Esophagus mucosa (tissue), 1 donor: ENCODE data around the gene LAP3. TPM values are rescaled to one million over a fixed set of nuclear protein-coding genes. Genes with fewer than 3 reads are reported as not detected.

Experiments used
- ATAC-seq: fragments of 200-7000 bp; cut with Tn5 transposase; one replicate; pipeline ENCODE4 v1.9.1; 2020
- total RNA-seq: library from RNA; stranded (reverse); gene quantifications from one replicate; pipeline ENCODE4 v1.2.4, GENCODE V29; 2023
- donor health status: DM: yes; HTN: yes; CAD: no.

Gene LAP3
- total RNA-seq, 1 donor from 2014 or later: 32.9 TPM

DNA sequence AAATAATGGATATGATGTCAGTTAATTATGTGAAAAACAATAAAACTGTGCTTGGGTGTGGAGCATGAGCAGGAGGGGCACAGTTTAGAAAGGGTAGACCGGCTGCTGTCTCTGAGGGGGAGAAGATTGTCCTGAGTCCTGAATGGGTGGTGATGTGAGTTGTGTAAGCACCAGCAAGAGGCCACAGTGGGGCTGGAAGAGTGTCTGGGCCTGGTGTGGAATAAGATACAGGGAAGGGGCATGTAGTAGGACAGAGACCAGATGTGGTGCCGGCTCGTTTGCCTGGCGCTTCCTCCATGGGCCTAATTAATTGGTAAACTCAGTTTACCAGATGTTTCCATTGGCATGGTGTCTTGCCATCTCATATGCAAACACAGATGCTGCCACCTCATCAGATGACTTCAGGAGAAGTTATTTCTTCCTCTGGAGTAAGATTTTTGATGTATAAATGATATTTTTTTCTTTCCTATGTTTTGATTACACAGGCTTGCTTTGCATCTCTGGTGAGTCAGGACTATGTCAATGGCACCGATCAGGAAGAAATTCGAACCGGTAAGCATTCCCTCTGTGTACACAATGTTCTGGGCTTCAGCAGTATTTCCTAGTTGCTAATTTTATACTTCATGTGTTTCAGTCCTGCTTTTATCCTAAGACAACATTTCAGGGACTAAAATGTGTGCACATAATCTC is 42.6 kb downstream of the LAP3 start:
- no peak for ATAC-seq

GRCh38 chr4:17623451-17624001 is 46.5 kb downstream of the LAP3 start:
- ATAC-seq: no peak

DNA sequence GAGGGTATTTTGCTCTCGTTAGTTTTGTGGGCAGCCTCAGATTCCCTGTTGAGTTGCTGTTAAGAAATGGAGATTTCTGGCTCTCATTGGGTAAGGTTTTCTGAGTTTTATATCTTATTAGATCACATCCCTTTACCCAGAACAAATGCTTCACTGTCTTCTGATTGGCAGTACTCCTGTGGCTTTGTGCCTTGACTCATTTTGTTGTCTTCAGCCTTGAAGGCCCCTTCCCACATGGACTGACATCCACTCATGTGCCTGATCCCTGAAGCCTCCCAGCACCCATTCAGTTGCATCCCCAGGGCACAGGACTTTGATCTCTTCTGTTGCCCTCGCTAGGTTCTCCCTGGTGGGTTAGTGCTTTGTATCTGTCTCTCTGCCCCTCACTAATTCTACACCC is 47.8 kb downstream of the LAP3 start:
- no peak for ATAC-seq

GRCh38 chr4:17630228-17630627 is 53.2 kb downstream of the LAP3 start:
- ATAC-seq: no peak

DNA sequence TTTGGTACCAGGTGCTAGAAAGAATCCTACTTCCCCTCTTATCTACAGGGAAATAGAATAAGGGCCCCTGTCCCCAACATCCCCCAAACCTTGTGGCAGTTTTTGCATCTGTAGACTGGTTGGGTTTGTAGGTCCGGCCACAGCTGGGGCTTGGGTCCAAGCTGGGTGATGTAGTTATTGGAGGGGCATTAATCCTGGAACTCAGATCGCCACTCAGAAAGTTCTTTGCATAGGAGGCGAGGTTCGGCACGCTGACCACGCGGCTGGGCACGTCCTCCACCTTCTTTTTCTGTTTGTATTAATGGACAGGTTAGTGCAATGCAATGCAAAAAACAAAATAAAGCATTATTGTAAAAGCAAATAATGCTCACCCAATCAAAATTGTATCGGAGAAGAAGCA is 56.6 kb downstream of the LAP3 start:
- ATAC-seq: no peak

- no peak for ATAC-seq
Measured at GRCh38 chr4:17635056-17635455, 58.1 kb downstream of the LAP3 start.

- no peak for ATAC-seq
Measured at GRCh38 chr4:17636341-17636695, 59.3 kb downstream of the LAP3 start.

DNA sequence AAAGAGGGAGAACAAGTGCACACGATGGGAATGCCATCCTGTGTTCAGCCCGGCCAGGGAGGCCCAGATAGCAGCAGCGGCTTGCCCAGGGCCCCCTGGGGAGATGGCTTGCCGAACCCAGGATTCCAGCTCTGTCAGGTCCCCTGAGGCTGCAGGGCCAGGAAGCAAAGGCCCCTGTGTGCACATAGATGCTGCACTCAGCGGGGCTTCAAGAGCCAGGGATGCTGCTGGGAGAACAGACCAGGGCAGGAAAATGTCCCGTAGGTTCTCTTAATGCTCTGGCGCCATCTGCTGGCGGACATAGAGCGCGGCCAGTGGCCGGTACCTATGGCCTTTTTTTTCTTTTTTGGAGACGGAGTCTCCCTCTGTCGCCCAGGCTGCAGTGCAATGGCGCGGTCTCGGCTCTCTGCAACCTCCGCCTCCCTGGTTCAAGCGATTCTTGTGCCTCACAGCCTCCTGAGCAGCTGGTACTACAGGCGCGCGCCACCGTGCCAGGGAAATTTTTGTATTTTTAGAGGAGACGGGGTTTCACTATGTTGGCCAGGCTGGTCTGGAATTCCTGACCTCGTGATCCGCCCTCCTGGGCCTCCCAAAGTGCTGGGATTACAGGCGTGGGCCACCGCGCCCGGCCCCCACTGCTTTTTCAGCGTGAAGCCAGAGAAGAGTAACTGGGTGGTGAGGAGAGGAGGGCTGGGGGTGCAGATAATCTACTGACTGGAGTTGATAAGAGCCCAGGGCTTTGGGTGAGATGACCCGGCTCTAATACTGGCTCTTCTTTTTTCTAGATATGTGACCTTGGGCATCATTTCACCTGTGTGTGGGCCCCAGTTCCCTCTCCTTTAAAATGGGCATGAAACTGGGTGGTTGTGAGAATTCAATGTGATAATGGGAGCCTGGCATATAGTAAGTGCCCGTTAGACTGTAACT is 60.0 kb downstream of the LAP3 start:
- peak; percentile 81 for ATAC-seq

- no peak for ATAC-seq
Measured at GRCh38 chr4:17639136-17639535, 62.1 kb downstream of the LAP3 start.

DNA sequence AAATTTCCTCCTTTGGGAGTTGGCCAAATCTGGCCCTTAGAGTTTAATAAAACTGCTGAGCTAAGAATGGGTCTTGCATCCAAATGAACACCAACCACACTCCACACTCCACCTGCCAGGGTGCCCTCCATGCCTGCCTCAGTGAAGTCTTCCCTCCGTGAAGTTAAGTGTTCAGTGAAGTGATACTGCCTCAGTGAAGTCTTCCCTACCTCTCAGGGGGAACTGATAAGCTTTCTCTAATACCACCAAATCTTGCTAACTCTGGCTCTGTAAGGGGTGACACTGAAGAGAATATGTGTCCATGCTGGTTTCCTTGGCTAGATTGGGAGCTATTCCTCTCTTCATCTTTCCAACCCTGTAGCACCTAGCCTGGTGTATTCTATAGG is 65.4 kb downstream of the LAP3 start:
- no peak for ATAC-seq

DNA sequence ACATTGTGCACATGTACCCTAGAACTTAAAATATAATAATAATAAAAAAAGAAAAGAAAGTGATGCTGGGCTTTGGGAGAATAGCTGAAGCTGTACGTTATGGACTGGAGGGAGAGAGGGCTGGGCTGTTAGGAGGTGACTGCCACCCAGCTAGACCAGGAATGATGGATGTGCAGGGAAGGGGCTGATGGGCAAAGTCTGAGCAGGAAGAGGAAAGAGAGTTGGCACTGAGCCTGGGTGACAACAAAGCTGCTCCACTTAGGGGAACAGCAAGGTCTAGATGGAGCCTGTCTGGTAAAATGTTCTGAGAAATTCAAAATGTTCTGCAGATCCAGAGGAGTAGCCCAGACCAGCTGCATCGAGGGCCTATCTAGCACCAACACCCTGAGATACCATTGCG is 69.7 kb downstream of the LAP3 start:
- no peak for ATAC-seq

DNA sequence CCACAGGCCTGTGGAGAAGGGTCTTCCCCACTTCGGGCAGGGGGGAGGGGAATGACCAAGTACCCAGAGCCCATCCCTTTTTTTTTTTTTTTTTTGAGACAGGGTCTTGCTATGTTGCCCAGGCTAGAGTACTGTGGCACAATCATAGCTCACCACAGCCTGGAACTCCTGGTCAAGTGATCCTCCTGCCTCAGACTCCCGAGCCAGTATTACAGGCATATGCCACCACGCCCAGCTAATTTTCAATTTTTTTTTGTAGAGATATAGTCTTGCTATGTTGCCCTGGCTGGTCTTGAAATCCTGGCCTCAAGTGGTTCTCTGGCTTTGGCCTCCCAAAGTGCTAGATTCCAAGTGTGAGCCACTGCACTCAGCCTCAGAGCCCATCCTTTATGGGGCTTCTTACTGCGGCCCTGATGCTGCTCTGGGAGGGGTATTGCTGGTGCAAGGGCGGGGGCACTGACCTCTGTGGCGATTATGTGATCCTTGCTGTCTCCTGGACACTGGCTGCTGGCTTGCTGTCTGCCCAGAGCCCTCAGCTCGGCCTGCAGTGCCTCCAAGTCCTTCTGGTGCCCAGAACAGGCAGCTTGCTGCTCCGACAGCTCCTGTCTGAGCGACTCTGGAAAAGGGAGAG is 70.3 kb downstream of the LAP3 start:
- ATAC-seq: no peak

GRCh38 chr4:17647927-17648326 is 70.9 kb downstream of the LAP3 start:
- ATAC-seq: no peak

GRCh38 chr4:17650406-17650805 is 73.4 kb downstream of the LAP3 start:
- no peak for ATAC-seq

- no peak for ATAC-seq
Measured at GRCh38 chr4:17654701-17655100, 77.7 kb downstream of the LAP3 start.

DNA sequence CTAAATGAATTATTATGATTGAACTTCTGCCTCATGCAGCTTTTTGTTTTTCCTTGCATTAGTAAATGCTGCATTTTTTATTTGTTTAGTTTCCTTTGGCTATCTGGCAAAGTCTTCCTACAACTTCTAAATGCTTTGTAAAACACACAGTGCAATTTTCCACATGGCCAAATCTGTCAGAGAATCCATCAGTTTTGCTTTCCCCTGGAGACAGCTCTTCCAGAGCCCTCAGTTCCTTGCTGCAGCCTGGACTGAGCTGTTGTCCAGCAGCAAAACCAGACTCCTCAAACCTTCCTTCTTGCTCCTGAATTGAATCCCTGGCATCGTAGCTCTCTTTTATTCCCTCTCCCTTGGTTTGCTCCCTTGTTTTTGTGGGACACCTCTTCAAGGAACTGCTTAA is 80.1 kb downstream of the LAP3 start:
- ATAC-seq: no peak

Other genes with a start within 250 kb of the LAP3 start
- 18.0 TPM for gene QDPR, start 65.1 kb upstream of the LAP3 start, total RNA-seq
- gene CLRN2, start 62.0 kb upstream of the LAP3 start, total RNA-seq: not detected
- 34.4 TPM for gene MED28, start 37.4 kb downstream of the LAP3 start, total RNA-seq
- 0.16 TPM for gene FAM184B, start 204.4 kb downstream of the LAP3 start, total RNA-seq
- 17.7 TPM for gene DCAF16, start 233.6 kb downstream of the LAP3 start, total RNA-seq
- 13.3 TPM for gene NCAPG, start 233.8 kb downstream of the LAP3 start, total RNA-seq